HepG2 (cell line): ENCODE results near the gene PSMC3IP. TPM values are rescaled to one million over a fixed set of nuclear protein-coding genes. Genes with fewer than 3 reads are reported as not detected.

Source experiments
- ARID5B ChIP-seq: IDR thresholded peaks from 2 replicates; pipeline ENCODE4 v1.4.0; 2020; ENCODE audit warnings: mild to moderate bottlenecking, missing genetic modification reagents
- GTF3A ChIP-seq: sonication (generic); formaldehyde crosslinking; conservative IDR thresholded peaks from 2 replicates; pipeline ENCODE4 v1.4.0; 2020; ENCODE audit warnings: mild to moderate bottlenecking, missing genetic modification reagents
- MED8 ChIP-seq: sonication (generic); formaldehyde crosslinking; IDR thresholded peaks from 2 replicates; pipeline ENCODE4 v1.8.1; 2023; ENCODE audit warnings: mild to moderate bottlenecking, missing genetic modification reagents; ENCODE audit not compliant: insufficient replicate concordance
- MXI1 ChIP-seq: IDR thresholded peaks from 3 replicates; pipeline ENCODE4 v1.6.1; 2012; ENCODE audit warnings: low read depth, low read length, inconsistent platforms, borderline replicate concordance
- RXRB ChIP-seq: IDR thresholded peaks from 2 replicates; pipeline ENCODE4 v1.6.1; 2016; ENCODE audit warnings: borderline replicate concordance, missing genetic modification reagents, missing compliant biosample characterization
- SRY ChIP-seq: sonication (generic); formaldehyde crosslinking; IDR thresholded peaks from 2 replicates; pipeline ENCODE4 v1.8.0; 2022; ENCODE audit warnings: mild to moderate bottlenecking, missing genetic modification reagents
- SSRP1 ChIP-seq: IDR thresholded peaks from 2 replicates; pipeline ENCODE4 v1.6.1; 2016; ENCODE audit warnings: control low read depth
- ZBTB49 ChIP-seq: sonication (generic); formaldehyde crosslinking; IDR thresholded peaks from 2 replicates; pipeline ENCODE4 v1.4.0; 2020; ENCODE audit warnings: missing genetic modification reagents, borderline replicate concordance
- ZFAT ChIP-seq: sonication (generic); formaldehyde crosslinking; conservative IDR thresholded peaks from 2 replicates; pipeline ENCODE4 v1.8.1; 2023; ENCODE audit warnings: missing genetic modification reagents, inconsistent platforms
- ZFP41 ChIP-seq: sonication (generic); formaldehyde crosslinking; IDR thresholded peaks from 2 replicates; pipeline ENCODE4 v1.4.0; 2020; ENCODE audit warnings: mild to moderate bottlenecking, missing genetic modification reagents, borderline replicate concordance
- ZNF414 ChIP-seq: sonication (generic); formaldehyde crosslinking; IDR thresholded peaks from 2 replicates; pipeline ENCODE4 v1.5.0; 2020; ENCODE audit warnings: missing genetic modification reagents
- ZNF503 ChIP-seq: sonication (generic); formaldehyde crosslinking; IDR thresholded peaks from 2 replicates; pipeline ENCODE4 v1.4.0; 2020; ENCODE audit warnings: missing genetic modification reagents
- ZNF687 ChIP-seq: sonication (generic); formaldehyde crosslinking; IDR thresholded peaks from 2 replicates; pipeline ENCODE4 v1.5.1; 2020; ENCODE audit warnings: mild to moderate bottlenecking, missing genetic modification reagents, moderate library complexity
- polyA plus RNA-seq, 8 experiments: library from polyadenylated mRNA; depleted of rRNA in 3 of 8; stranded (reverse) in 7 of 8; unstranded in 1 of 8; fragments of >200 nt; fragmentation: Illumina TruSeq in 4 of 8; extraction: Trizol in 4 of 8; gene quantifications; 2 replicates each; pipeline versions ENCODE4 v1.2.1 to v1.2.3, GENCODE V29; 2011 to 2016; ENCODE audit warnings: low read depth in 4 of 8, missing spikeins in 1 of 8, mixed read lengths in 1 of 8; ENCODE audit not compliant: insufficient read depth in 1 of 8
- total RNA-seq, 5 experiments: library from RNA; depleted of rRNA; stranded (reverse); fragments of >200 nt; fragmentation: Illumina TruSeq; extraction: Trizol; gene quantifications; 2 replicates each; pipeline ENCODE4 v1.2.3, GENCODE V29; 2016; ENCODE audit warnings: low read depth in 1 of 5

Gene PSMC3IP
- total and polyA plus RNA-seq, 2 of the 13 experiments (the other 11 are each of a cell fraction or from before 2014, with no cell fraction given) = 6.5 to 22.4 TPM

- no peak for TF ChIP-seq ZBTB49 (CRISPR knock-in tag)
- peak; percentile 84; the same call in 1 of the 2 replicates for TF ChIP-seq ZFP41 (CRISPR knock-in tag)
- TF ChIP-seq ZNF503 (CRISPR knock-in tag) = 0 out of 2 replicates have a peak, but pooled peaks have one; percentile 31
- TF ChIP-seq SSRP1 (CRISPR knock-in tag) = peak; percentile 71; the same call in 1 of the 2 replicates
- TF ChIP-seq GTF3A (CRISPR knock-in tag) = no peak
- TF ChIP-seq ARID5B = no peak
- no peak; the same call in 1 of the 2 replicates for TF ChIP-seq SRY
- no peak for TF ChIP-seq MXI1
- TF ChIP-seq RXRB (CRISPR knock-in tag) = no peak
- TF ChIP-seq ZFAT (CRISPR knock-in tag) = no peak
- TF ChIP-seq ZNF687 (CRISPR knock-in tag) = peak; percentile 89
- no peak for TF ChIP-seq MED8 (CRISPR knock-in tag)
- no peak for TF ChIP-seq ZNF414 (CRISPR knock-in tag)
Observed at GRCh38 chr17:42535155-42536047, 42.1 kb downstream of the PSMC3IP start (continued).
